GM18502 (cell line): ENCODE data around the gene CBARP.

Source experiments
- ATAC-seq: cut with Tn5 transposase; IDR thresholded peaks from one replicate; pipeline ENCODE4 v1.9.1; 2021; ENCODE audit warnings: mild to moderate bottlenecking; ENCODE audit not compliant: unreplicated experiment, poor library complexity

The CBARP gene

DNA sequence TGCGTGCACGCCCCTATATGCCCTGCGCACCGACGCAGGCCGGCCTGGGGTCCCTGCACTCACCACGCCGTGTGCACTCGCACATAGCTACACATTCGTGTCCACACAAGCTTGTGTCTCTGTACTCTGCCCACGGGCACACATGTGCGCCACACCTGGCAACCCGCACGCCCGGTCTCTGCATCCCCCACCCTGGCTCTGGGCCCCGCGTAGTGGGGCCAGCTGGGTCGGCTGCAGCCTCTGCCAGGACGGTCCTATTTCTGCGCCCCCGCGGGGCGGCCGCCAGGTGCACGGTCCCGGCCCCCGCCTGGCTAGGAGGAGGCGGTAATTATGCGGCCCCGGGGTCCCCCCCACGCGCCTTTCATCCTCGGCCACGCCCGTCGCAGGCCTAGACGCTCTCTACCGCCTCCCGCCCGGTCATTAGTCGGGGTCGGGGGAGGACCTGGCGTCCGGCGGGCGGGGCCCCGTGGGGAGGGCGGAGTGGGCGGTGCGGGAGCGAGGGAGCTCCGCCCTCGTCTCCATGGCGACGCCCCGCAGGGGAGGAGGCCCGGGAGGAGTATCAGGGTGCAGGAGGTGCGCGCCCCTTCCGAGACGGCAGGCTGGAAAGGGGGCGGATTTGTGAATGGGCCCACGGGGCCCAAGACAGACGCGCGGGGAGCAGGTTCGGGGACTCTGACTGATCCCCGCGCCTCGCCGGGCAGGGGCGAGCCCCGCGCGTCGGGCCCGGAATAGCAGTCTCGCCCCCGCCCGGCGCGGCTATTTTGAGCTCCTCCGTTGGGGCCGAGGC, 28.5 kb upstream of the CBARP start:
- ATAC-seq, result peak; percentile 39

- no peak for ATAC-seq
These were observed 27.9 kb upstream of the CBARP start for GRCh38 chr19:1265615-1266128.

- ATAC-seq, result no peak
These were observed 27.2 kb upstream of the CBARP start for GRCh38 chr19:1264801-1265614.

GRCh38 chr19:1263188-1263587, 25.4 kb upstream of the CBARP start:
- ATAC-seq, result no peak

- ATAC-seq, result no peak
These were observed 24.9 kb upstream of the CBARP start for GRCh38 chr19:1262623-1263123.

- no peak for ATAC-seq
These were observed 24.2 kb upstream of the CBARP start for GRCh38 chr19:1261798-1262622.

DNA sequence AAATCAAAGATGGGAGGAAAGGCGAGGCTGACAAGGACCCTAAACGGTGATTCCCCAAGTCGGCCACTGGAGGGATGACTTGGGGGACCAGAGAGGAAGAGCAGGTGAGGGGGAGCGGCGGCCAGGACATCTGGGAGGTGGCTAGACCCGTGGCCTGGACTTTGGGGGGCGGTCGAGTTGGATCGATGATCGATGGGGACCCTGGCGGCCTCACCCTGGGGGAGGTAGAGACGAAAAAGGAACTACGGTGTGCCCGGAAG, 23.7 kb upstream of the CBARP start:
- ATAC-seq, result no peak

- ATAC-seq, result peak; percentile 68
These were observed 23.1 kb upstream of the CBARP start for GRCh38 chr19:1260749-1261537.

- peak; percentile 6 for ATAC-seq
These were observed 22.3 kb upstream of the CBARP start for GRCh38 chr19:1259876-1260748.

GRCh38 chr19:1259206-1259875, 21.5 kb upstream of the CBARP start:
- ATAC-seq, result peak; percentile 22

GRCh38 chr19:1258707-1259205, 21.0 kb upstream of the CBARP start:
- ATAC-seq, result no peak

DNA sequence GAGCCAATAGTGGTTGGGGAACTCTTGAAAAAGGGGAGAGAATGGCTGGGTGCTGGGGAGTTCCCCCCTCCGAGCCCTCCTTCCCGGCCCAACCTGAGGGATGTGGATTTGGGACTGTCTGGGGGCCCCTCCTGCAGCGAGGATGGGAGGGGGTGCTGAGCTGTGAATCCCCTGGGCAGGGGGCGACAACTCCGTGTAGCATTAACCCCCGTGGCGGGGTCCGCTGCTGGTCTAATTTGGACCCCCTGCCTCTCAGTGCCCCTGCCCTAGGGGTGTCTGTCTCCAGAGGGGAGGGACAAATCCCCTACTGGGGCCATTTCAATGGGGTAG, 20.3 kb upstream of the CBARP start:
- ATAC-seq, result no peak

- ATAC-seq, result no peak
These were observed 19.8 kb upstream of the CBARP start for GRCh38 chr19:1257475-1258162.

DNA sequence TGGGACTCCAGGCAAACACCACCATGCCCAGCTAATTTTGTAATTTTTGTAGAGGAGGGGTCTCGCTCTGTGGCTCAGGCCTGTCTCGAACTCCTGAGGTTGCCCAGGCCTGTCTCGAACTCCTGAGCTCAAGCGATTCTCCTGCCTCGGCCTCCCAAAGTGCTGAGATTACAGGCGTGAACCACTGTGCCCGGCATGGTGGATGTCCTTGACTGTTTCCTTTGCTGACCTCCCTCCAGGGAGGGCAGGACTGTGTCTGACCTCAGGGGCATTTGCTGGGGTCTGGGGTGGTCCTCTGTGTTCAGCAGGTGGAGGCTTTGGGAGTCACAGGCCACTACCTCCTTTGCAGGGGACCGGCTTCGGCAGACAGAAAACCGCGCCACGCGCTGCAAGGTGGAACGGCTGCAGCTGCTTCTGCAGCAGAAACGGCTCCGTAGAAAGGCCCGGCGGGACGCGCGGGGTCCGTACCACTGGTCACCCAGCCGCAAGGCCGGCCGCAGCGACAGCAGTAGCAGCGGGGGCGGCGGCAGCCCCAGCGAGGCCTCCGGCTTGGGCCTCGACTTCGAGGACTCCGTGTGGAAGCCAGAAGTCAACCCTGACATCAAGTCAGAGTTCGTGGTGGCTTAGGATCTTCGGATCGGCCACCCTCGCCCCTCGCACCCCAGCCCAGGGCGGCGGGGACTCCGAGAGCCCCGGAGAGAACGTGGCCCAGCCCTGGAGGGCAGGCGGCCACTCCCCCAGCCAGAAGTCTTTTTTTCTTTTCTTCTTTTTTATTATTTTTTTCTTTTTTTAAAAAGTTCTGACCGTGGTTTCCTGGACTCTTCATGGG, 19.1 kb upstream of the CBARP start:
- ATAC-seq, result no peak

- ATAC-seq, result no peak
These were observed 17.7 kb upstream of the CBARP start for GRCh38 chr19:1255186-1256161.
